Activated T-cell treated with anti-CD3 and anti-CD28 coated beads, Interleukin-2, amount 50 U/mL, for 4 hours (primary cell): Measurements from ENCODE around the gene CDKN2B-AS1. TPM values are rescaled to one million over a fixed set of nuclear protein-coding genes. Genes with fewer than 3 reads are reported as not detected.

Source experiments
- ATAC-seq, 2 donors: fragments of 200-7000 bp; cut with Tn5 transposase; one replicate each; pipeline ENCODE4 v1.10.0; 2021
- DNase-seq: peaks from one replicate; pipeline ENCODE4 v3.0.0-alpha.2; 2020
- H3K27me3 Mint-ChIP-seq: one replicate; pipeline ENCODE4 v1.8.0; 2021; ENCODE audit warnings: low read depth, mixed read lengths
- H3K36me3 Mint-ChIP-seq: one replicate; pipeline ENCODE4 v1.8.0; 2022; ENCODE audit warnings: mixed read lengths; ENCODE audit not compliant: insufficient read depth
- H3K4me1 Mint-ChIP-seq: one replicate; pipeline ENCODE4 v1.8.0; 2021; ENCODE audit warnings: low read depth, mixed read lengths
- H3K4me3 Mint-ChIP-seq: one replicate; pipeline ENCODE4 v1.8.0; 2021; ENCODE audit warnings: mild to moderate bottlenecking, moderate library complexity, mixed read lengths
- H3K9me3 Mint-ChIP-seq: one replicate; pipeline ENCODE4 v1.8.0; 2021; ENCODE audit warnings: mixed read lengths
- total RNA-seq, 3 donors: library from RNA; stranded (reverse); gene quantifications; one replicate each; pipeline ENCODE4 v1.2.1, GENCODE V29; 2021

CDKN2B-AS1 gene
- total RNA-seq, 3 donors from 2014 or later: 0.60 TPM; not detected in 2

DNA sequence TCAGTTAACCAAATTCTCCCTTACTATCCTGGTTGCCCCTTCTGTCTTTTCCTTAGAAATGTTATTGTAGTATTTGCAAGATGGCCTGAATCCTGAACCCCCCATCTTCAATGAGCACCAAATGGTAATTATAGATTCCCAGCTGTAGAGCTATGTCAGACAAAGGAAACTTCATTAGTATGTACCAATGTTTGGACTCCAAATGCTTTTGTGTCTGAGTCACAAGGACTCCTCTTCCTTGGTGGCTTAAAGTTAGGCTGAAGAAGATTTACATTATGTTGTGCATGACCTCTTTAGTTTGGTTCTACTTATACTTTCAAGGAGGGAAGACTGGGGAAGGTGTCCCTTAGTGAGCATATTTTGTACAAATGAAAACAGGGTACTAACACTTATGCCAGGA is 120.4 kb downstream of the CDKN2B-AS1 start:
- H3K4me1 Mint-ChIP-seq: peaks cover 4% of the 10 kb centered on the region
- no peak overlapping the region for H3K4me3 Mint-ChIP-seq
- peaks cover 3% of the 10 kb centered on the region for H3K27me3 Mint-ChIP-seq
- no peak for ATAC-seq
- no peaks in the 10 kb centered on the region for H3K9me3 Mint-ChIP-seq
- H3K36me3 Mint-ChIP-seq: no peaks in the 10 kb centered on the region
- DNase-seq: no peak

DNA sequence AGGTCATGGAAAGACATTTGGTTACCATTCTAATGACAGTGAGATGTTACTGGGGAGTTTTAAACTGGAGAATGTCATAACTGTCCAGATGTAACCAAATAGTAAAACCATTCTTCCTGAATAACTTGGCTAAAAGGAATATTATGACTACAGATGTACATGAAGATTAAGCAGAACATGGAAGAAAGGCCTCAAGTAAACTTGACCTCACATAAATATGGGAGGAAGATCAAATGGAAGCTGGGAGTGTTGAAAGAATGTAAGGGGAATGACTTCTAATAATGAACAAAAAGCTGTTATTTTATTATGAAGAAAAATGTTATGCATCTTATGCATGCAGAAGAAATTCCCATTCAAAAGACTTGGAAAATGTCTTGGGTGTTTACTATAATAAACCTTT is 122.2 kb downstream of the CDKN2B-AS1 start:
- ATAC-seq (no peak), DNase-seq (no peak)
- Mint-ChIP-seq H3K36me3 (no peaks in the 10 kb centered on the region), H3K4me1 (peaks cover 4% of the 10 kb centered on the region), H3K9me3 (no peaks in the 10 kb centered on the region), H3K4me3 (no peak overlapping the region), H3K27me3 (peaks cover 3% of the 10 kb centered on the region)

DNA sequence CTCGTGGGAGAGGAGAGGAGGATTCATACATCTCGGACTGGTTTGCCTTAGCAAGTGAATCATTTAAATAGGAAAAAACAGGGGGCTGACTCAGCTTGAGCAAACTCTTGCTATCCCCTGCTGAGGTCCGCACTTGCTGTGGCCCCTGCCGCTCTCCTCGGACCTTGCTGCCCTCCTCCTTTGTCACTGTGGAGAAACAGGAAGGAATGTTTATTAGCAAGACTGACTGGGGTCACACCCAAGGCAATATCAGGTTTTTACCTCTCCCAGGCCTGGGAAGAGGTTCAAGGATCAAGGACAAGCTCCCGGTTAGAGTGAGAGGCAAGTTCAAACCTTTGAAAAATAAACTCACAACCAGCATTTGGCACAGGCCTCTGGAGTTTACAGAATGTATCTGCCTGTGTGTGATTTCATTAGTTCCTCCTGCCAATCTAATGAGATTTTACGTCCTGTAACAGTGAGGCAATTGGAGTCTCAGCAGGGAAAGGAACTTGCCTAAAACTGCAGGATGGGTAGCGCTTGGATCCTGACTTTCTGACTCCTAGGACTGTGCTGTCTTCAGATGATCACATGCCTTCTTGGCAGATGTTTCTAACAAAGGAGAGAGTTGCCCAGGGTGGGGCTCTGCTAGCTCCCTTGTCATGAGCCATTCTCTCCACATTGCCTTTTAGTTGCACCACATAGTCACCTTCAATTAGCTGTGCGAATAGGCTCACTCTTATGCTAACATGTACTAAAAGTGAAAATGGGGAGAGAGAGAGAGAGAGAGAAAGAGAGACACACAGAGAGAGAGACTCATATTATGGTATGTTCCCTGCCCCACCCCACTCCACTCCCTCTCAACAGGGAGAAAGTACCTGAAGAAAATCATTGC is 123.2 kb downstream of the CDKN2B-AS1 start:
- no peak for DNase-seq
- ATAC-seq: peak in 1 of 2 donors; percentile 37
- H3K36me3 Mint-ChIP-seq: no peaks in the 10 kb centered on the region
- no peak overlapping the region for H3K4me3 Mint-ChIP-seq
- H3K4me1 Mint-ChIP-seq: peaks cover 4% of the 10 kb centered on the region
- no peaks in the 10 kb centered on the region for H3K9me3 Mint-ChIP-seq
- peaks cover 3% of the 10 kb centered on the region for H3K27me3 Mint-ChIP-seq

DNA sequence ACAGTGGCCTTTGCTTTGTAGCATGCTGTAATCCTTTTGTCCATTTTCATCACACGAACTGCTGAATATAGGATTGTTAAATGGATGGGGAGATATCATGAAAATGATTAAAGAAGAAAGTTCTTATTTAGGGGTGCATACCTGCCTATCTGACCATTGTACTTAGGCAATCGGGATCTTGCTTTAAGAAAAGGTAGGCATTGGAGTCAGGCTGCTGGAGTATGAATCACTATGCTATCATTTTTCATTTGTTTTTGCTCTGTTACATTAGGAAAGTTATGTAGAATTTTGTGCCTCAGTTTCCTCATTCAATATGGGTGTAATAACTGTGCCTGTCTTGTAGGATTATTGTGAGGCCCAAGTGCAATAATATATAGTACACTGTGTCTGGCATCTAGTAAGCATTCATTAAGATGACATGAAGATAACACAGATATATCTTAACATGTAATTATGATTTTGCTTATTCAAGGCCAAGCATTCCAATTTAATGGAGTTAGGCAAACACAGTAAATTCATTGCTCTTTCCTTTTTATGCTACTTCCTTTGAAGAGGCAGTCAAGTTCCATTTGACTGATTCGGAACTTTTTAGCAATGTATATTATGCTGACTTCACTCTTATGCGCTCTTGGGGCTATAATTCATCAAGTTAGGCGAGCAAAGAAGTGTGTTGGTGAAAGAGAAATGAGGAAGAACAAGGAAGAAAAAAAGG is 124.4 kb downstream of the CDKN2B-AS1 start:
- peaks cover 4% of the 10 kb centered on the region for H3K4me1 Mint-ChIP-seq
- peaks cover 10% of the 10 kb centered on the region for H3K27me3 Mint-ChIP-seq
- DNase-seq (no peak), ATAC-seq (no peak)
- no peak overlapping the region for H3K4me3 Mint-ChIP-seq
- no peaks in the 10 kb centered on the region for H3K36me3 Mint-ChIP-seq
- peaks cover 6% of the 10 kb centered on the region for H3K9me3 Mint-ChIP-seq

DNA sequence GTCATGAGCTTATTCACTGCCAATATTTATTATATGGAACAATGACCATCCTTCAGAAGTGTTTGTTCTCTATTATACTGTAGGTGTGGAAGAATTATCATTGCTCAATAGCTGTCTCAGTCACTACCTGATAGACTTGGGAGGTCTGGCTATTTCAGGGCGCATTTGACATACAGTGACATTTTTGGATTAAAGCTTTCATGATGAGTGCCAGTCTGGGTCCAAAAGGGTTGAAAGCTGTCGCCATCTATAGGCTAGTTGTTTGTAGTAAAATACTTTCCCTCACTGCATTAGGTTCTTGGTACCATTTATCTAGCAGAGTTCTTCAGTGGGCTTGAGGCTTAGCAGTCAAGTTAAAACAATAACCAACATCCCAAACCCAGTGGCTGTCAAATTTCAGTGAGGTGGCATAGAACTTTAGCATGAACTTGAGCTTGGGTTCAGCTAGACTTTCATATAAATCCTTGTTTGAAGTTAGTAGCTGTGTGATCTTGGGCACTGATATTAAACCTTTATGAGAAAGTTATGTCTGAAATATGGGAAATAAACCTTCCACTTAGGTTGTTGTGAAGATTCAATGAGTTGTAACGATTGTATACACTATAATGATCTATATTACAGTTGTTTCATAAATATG is 125.0 kb downstream of the CDKN2B-AS1 start:
- Mint-ChIP-seq H3K9me3 (peaks cover 6% of the 10 kb centered on the region), H3K4me1 (peaks cover 4% of the 10 kb centered on the region), H3K36me3 (no peaks in the 10 kb centered on the region), H3K27me3 (peaks cover 7% of the 10 kb centered on the region), H3K4me3 (no peak overlapping the region)
- no peak for DNase-seq
- ATAC-seq: peak; percentile 65 to 73

DNA sequence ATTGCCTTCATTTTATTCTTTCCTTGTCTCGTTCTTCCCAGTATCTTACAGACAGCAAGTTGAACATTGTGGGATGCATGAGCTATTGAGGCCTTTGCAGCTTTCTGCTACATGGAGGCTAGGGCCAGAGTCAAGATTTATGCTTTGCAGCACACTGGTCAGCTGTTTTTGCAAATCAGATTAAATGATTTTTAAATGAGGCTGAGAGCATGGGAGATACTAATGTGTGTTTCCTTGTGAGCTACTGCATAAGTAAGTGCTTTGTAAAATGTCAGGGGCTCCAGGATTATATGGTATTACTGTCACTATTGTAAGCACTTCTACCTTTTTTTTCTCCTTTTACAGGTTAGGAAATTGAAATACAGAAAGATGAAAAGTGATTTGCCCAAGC is 125.6 kb downstream of the CDKN2B-AS1 start:
- H3K4me3 Mint-ChIP-seq: no peak overlapping the region
- ATAC-seq: no peak
- H3K4me1 Mint-ChIP-seq: peaks cover 4% of the 10 kb centered on the region
- H3K36me3 Mint-ChIP-seq: no peaks in the 10 kb centered on the region
- no peak for DNase-seq
- H3K9me3 Mint-ChIP-seq: peaks cover 6% of the 10 kb centered on the region
- H3K27me3 Mint-ChIP-seq: peaks cover 8% of the 10 kb centered on the region

DNA sequence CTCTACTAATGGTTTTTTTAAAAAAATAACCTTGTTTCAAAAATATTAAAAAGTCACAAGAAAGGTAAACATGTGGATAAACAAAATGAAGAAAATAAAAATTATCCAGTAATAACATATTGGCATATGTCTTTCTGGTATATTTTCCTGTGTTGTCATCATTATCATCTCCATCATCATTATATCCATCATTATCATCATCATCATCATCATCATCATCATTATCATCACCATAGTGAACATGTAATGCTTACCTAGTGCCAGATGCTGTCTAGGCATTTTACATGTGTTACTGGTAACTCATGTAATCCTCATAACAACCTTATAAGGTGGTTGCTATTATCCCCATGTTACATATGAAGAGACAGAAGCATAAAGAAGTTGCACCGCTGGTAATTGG is 126.0 kb downstream of the CDKN2B-AS1 start:
- H3K36me3 Mint-ChIP-seq: no peaks in the 10 kb centered on the region
- H3K27me3 Mint-ChIP-seq: peaks cover 8% of the 10 kb centered on the region

DNA sequence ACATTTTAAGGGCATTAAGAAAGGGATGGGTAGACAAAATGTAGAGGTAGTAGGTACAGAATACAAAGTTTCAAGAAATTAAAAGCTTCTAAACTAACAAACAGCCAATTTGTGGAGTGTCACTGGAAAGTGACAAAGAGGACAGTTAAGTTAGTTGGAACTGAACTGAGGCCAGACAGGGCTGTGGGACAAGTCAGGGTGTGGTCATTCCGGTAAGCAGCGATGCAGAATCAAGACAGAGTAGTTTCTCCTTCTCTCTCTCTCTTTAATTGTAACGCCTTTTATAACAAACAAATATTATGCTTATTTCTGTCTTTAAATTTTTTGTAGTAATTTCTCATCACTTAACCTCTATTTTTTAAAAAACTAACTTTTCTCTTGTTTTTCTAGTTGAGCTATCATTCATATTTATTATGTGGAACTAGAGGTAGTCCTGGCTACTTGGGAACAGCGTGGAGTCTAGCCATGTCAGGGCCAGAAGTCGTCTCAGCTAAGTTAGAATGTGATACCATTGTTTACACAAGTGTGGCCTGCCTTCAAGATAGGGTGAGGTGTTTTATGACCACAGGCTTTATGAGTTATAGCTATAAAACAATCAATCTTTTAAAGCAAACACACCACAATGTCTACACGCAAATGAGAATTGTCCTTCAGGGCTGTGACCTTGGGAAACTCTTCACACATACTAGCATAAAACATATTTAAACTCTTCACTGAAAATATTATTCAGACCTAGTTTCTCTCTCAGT is 129.8 kb downstream of the CDKN2B-AS1 start:
- Mint-ChIP-seq H3K9me3 (peaks cover 6% of the 10 kb centered on the region), H3K4me1 (peaks cover 1% of the 10 kb centered on the region), H3K27me3 (peaks cover 14% of the 10 kb centered on the region), H3K4me3 (no peak overlapping the region), H3K36me3 (no peaks in the 10 kb centered on the region)
- ATAC-seq (no peak), DNase-seq (no peak)

More for the DNA sequence above, 126.0 kb downstream of the CDKN2B-AS1 start:
- ATAC-seq: no peak
- no peak for DNase-seq
- Mint-ChIP-seq H3K9me3 (peaks cover 6% of the 10 kb centered on the region), H3K4me1 (peaks cover 4% of the 10 kb centered on the region), H3K4me3 (no peak overlapping the region)

DNA sequence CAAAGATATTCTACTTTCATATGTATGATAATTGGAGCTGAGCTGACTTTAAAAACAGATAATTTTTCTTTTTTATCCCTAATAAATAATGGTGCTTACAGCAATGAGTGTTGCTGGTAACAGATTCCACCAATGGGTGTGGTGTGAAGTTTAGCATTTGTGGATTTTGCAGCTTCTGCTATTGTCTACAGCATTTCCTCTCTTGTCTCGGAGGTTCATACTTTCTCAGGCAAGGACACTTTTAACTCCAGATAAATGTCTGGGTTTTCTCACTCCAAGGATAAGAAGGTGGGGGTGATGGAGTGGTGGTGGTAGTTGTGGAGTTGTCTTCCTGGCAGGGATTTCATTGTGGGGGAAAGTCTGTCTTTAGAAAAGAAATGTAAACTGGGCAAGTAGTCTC is 134.5 kb downstream of the CDKN2B-AS1 start:
- DNase-seq (no peak), ATAC-seq (no peak)
- Mint-ChIP-seq H3K27me3 (peaks cover 8% of the 10 kb centered on the region), H3K4me3 (no peak overlapping the region), H3K4me1 (no peaks in the 10 kb centered on the region), H3K36me3 (no peaks in the 10 kb centered on the region), H3K9me3 (no peaks in the 10 kb centered on the region)

DNA sequence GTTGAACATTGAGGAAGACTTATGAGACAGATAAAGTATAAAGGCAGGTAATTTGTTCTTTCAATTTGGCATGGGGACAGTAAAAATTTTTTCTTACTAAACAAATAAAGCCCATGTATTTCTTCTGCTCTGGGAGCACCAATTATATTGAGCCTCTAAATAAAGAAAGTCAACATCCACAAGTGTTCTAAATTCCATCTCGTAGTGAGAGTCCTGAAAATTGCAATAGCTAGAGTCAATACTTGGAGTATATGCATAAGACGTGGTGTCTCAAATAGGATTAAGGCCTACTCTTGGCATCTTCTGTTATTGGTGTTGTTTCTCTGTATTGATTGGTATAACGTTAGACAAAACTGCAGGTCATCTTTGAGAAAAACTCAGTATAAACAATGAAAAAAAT is 135.0 kb downstream of the CDKN2B-AS1 start:
- DNase-seq: no peak
- no peak for ATAC-seq
- Mint-ChIP-seq H3K4me1 (no peaks in the 10 kb centered on the region), H3K9me3 (no peaks in the 10 kb centered on the region), H3K36me3 (no peaks in the 10 kb centered on the region), H3K4me3 (no peak overlapping the region), H3K27me3 (peaks cover 9% of the 10 kb centered on the region)

DNA sequence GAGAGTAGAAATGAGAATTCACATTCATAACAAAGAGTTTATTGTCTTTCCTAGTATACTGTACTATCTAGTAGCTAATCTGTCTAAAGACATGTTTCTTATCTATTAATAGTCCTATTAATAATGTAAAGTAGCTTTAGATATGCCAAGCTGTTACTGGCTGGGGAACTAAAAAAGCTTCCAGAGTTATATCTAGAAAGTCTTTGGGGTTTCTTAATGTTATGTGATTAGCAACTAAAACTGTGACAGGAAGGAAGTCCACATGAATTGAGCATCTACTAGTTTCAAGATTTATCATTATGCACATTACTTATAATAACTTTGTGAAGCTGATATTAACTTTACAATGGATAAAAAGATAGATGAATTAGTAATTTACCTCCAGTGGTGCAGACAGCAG is 137.2 kb downstream of the CDKN2B-AS1 start:
- DNase-seq (no peak), ATAC-seq (no peak)
- no peaks in the 10 kb centered on the region for H3K36me3 Mint-ChIP-seq
- H3K9me3 Mint-ChIP-seq: no peaks in the 10 kb centered on the region
- peaks cover 8% of the 10 kb centered on the region for H3K27me3 Mint-ChIP-seq
- H3K4me3 Mint-ChIP-seq: no peak overlapping the region
- no peaks in the 10 kb centered on the region for H3K4me1 Mint-ChIP-seq

DNA sequence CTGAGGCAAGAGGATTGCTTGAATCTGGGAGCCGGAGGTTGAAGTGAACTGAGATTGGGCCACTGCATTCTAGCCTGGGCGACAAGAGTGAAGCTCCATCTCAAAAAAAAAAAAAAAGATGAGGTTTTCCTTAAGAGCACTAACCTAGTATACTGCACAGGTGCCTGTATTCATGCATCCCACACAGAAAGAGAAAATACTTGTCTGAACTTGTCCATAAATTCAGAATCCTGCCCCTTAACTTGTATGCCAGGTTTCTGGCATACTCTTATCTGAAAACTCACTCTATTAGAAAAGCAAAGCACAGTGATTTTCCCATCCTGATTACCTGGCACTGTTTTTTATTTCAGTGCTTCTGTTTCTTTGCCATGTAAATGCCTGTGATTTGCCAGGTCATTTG is 139.8 kb downstream of the CDKN2B-AS1 start:
- no peak for DNase-seq
- no peak for ATAC-seq
- Mint-ChIP-seq H3K4me1 (no peaks in the 10 kb centered on the region), H3K4me3 (no peak overlapping the region), H3K9me3 (no peaks in the 10 kb centered on the region), H3K36me3 (no peaks in the 10 kb centered on the region), H3K27me3 (peaks cover 1% of the 10 kb centered on the region)

DNA sequence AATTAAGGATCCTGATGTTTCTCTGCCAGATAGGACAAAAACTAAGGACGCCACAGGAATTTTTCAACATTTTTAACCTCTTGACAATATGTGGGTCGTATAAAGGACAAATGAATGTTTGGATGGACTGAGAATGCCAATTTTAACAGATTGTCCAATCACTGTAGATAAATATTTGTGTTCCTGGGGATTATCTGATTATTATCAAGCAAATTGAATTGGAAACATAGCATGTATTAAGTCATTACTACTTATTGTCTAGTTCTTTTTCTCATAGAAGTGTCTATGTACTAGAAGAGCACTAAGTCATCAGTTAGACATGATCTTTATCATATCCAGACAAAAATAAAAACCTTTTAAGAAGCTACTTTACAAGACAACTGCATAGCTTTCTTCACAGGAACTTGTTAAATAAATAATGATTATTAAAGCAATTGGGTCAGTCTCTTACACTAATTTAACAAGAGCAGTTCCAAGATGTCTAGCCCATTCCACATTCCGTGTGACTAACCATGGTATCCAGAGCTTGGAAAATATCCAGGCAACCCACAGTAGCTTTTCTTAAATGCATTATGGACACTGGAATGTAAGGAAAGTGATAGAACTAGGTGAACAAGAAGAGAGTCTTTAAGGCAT is 142.0 kb downstream of the CDKN2B-AS1 start:
- H3K4me1 Mint-ChIP-seq: no peaks in the 10 kb centered on the region
- H3K4me3 Mint-ChIP-seq: no peak overlapping the region
- H3K27me3 Mint-ChIP-seq: peaks cover 10% of the 10 kb centered on the region
- H3K9me3 Mint-ChIP-seq: no peaks in the 10 kb centered on the region
- no peak for ATAC-seq
- no peak for DNase-seq
- H3K36me3 Mint-ChIP-seq: no peaks in the 10 kb centered on the region
